ENCODE data around the gene CAPN15. TPM values are rescaled to one million over a fixed set of nuclear protein-coding genes. Genes with fewer than 3 reads are reported as not detected.

Gene CAPN15
- total and polyA plus RNA-seq, 2 of the 4 experiments (the other 2 are of a cell fraction), result 9.3 to 24.3 TPM

GRCh38 chr16:513950-514349 lies 13.6 kb upstream of the CAPN15 start:
- Histone ChIP-seq H2BK20ac (ENCODE audit: low read depth, low read length) (no peak overlapping the region), H3K4ac (ENCODE audit: low read depth, low read length) (no peak overlapping the region), H4K91ac (ENCODE audit: insufficient read depth, low read depth, low read length) (no peak overlapping the region), H4K5ac (ENCODE audit: low read depth, low read length) (no peak overlapping the region), H2BK5ac (ENCODE audit: low read depth, low read length, poor library complexity, severe bottlenecking) (no peak overlapping the region), H3K9me1 (ENCODE audit: insufficient read depth, low read length) (0 out of 2 replicates have a peak, but pooled peaks cover 3% of the 10 kb centered on the region), H2AK5ac (ENCODE audit: low read depth, low read length) (no peak overlapping the region), H3K36me3 (ENCODE audit: control insufficient read depth, insufficient read depth, low read length) (peaks cover 32% of the 10 kb centered on the region), H3K9me3 (ENCODE audit: control insufficient read depth, insufficient read depth, low read length) (no peaks in the 10 kb centered on the region), H2BK120ac (ENCODE audit: low read depth, low read length) (no peak overlapping the region), H3K79me1 (ENCODE audit: low read depth in 1 of 2, low read length in 2 of 2) (peaks cover 0 to 3% of the 10 kb centered on the region in 2 experiments; a peak in 1 of 4 replicates), H3K4me1 (ENCODE audit: control insufficient read depth, insufficient read depth, low read length) (no peaks in the 10 kb centered on the region), H3K9ac (ENCODE audit: low read depth, low read length) (no peak overlapping the region), H3K4me2 (ENCODE audit: low read depth, low read length) (no peak overlapping the region), H4K8ac (ENCODE audit: low read depth in 2 of 2, low read length in 2 of 2) (no peak overlapping the region), H2AFZ (replicated peaks; ENCODE audit: low read length, poor library complexity) (no peak overlapping the region), H3K23ac (ENCODE audit: low read depth, low read length) (no peak overlapping the region), H3K56ac (ENCODE audit: extremely low read depth, insufficient read depth, low read length) (no peak overlapping the region), H2AK9ac (replicated peaks; ENCODE audit: low read depth, low read length, poor library complexity) (no peak overlapping the region), H3K14ac (replicated peaks; ENCODE audit: low read depth, low read length) (no peak overlapping the region), H2BK15ac (ENCODE audit: low read depth, low read length) (no peak overlapping the region), H3K27ac (ENCODE audit: insufficient read depth, low read length) (no peak overlapping the region), H3K4me3 (ENCODE audit: insufficient read depth, low read depth, low read length) (no peak overlapping the region), H4K20me1 (ENCODE audit: insufficient read depth, low read length) (no peaks in the 10 kb centered on the region), H3K18ac (ENCODE audit: low read depth, low read length) (no peak overlapping the region), H3K27me3 (ENCODE audit: control insufficient read depth, insufficient read depth, low read length) (no peaks in the 10 kb centered on the region)
- BruUV-seq (replicated peaks), result no TSS peak
- ATAC-seq (ENCODE audit: low read depth), result no peak
- WGBS, 2 experiments (ENCODE audit: extremely low coverage in 2 of 2, insufficient read length in 1 of 2), result 95% methylated on average over 8 of the region's 10 CpGs; no CpG with 5 or more reads in 1 of the 2 experiments
- no peak for DNase-seq
- in situ Hi-C loops (cut with MboI; ENCODE audit: low sequenced_read_pairs) (no loop called here), dilution Hi-C loops (cut with HindIII; ENCODE audit: low sequenced_read_pairs, unreplicated experiment) (no loop called here), intact Hi-C loops (cut with micrococcal nuclease) (no loop called here)
- POLR2A ChIA-PET (ENCODE audit: unreplicated experiment), result no interaction called here
- CTCF ChIA-PET, result no interaction called here
- TF ChIP-seq FOS (IDR thresholded peaks at IDR 0.05; ENCODE audit: low read depth, low read length) (no peak), SMC3 (IDR thresholded peaks at IDR 0.05; ENCODE audit: low read depth, low read length) (no peak), MAZ (IDR thresholded peaks at IDR 0.05; ENCODE audit: borderline replicate concordance, low read depth, low read length) (no peak), CEBPB (IDR thresholded peaks at IDR 0.05; ENCODE audit: low read depth, low read length) (no peak), CTCF (conservative IDR thresholded peaks at IDR 0.05; ENCODE audit: low read depth, low read length) (no peak), CHD1 (IDR thresholded peaks at IDR 0.05; ENCODE audit: low read depth, low read length) (no peak), RCOR1 (IDR thresholded peaks at IDR 0.05; ENCODE audit: insufficient replicate concordance, low read length) (no peak), POLR2A (IDR thresholded peaks at IDR 0.05; ENCODE audit: low read depth, low read length) (no peak), MAFK (IDR thresholded peaks at IDR 0.05; ENCODE audit: low read depth, low read length) (no peak), MXI1 (IDR thresholded peaks at IDR 0.05; ENCODE audit: borderline replicate concordance, low read depth, low read length) (no peak), ELK1 (IDR thresholded peaks at IDR 0.05; ENCODE audit: borderline replicate concordance, low read depth, low read length) (no peak), NFE2L2 (IDR thresholded peaks at IDR 0.05; ENCODE audit: low read depth, low read length) (no peak), RFX5 (IDR thresholded peaks at IDR 0.05; ENCODE audit: low read depth, low read length) (no peak), RAD21 (IDR thresholded peaks at IDR 0.05; ENCODE audit: low read length) (no peak), USF2 (IDR thresholded peaks at IDR 0.05; ENCODE audit: low read depth, low read length) (no peak)

All from IMR-90 (cell line).